AG09309 (cell line): ENCODE results near the gene CCNI.

Experiments
- DNase-seq: peaks from one replicate; pipeline ENCODE4 v3.0.0-alpha.2; 2010; ENCODE audit warnings: low read depth
- H3K4me3 ChIP-seq: 2 replicates; pipeline ENCODE4 v1.5.1; 2011; ENCODE audit warnings: mild to moderate bottlenecking, low read depth, low read length, moderate library complexity; ENCODE audit not compliant: control insufficient read depth
- CTCF ChIP-seq: IDR thresholded peaks from 2 replicates; pipeline ENCODE4 v1.5.1; 2011; ENCODE audit warnings: mild to moderate bottlenecking, low read depth, low read length, inconsistent platforms; ENCODE audit not compliant: insufficient read depth, control insufficient read depth; ENCODE audit errors: missing control alignments

Gene CCNI

GRCh38 chr4:77009511-77010115, 66.2 kb downstream of the CCNI start:
- TF ChIP-seq CTCF = no peak
- no peak for DNase-seq
- H3K4me3 ChIP-seq = no peak overlapping the region

GRCh38 chr4:77007358-77008230, 68.2 kb downstream of the CCNI start:
- no peak for TF ChIP-seq CTCF
- no peak overlapping the region for H3K4me3 ChIP-seq

DNA sequence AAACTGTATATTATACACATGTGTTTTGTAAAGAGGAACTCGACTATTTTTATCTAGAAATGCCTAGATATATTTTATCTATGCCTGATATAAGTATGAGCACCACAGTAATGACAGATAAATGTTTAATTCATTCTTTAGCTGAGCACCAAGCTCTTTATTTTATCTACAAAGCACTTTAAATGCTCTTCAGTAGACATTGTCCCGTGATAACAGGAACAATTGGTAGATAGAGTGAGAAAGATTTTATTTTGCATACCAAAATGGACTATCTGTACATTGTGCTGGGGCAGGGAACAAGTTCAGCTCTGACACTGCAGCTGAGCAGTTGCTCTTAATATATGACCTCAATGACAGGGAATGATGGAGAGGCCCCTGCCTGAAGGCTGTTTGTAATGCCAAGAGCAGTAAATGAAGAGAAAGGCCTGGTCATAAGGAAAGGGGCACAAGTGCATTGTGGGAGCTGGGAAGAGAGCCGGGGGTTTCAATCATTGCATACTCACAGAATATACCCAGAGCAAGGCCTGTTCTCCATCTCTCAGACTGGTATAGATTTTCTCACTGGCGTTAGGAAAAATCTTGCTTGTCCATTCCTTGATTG, 68.9 kb downstream of the CCNI start:
- no peak for TF ChIP-seq CTCF
- no peak overlapping the region for H3K4me3 ChIP-seq
- no peak for DNase-seq

More at GRCh38 chr4:77007358-77008230, 68.2 kb downstream of the CCNI start:
- no peak for DNase-seq

DNA sequence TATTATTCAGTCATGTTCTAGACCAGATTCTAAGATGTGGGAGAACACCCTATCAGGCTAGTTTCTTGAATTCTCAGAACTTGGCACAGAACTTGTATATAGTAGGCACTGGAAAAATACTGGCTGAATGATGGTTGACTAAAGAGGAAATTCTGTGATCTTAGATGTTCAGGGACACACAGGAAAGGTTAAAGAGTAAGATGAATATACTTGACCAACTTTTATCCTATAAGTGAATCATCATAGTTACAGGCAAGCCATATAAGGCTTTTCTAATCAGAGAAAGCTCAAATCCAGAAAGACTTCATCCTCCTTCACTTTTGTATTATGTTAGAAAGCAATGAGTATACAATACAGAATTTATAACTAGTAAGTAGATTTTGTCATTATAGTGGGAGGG, 72.4 kb downstream of the CCNI start:
- DNase-seq = no peak
- no peak overlapping the region for H3K4me3 ChIP-seq
- TF ChIP-seq CTCF = no peak

DNA sequence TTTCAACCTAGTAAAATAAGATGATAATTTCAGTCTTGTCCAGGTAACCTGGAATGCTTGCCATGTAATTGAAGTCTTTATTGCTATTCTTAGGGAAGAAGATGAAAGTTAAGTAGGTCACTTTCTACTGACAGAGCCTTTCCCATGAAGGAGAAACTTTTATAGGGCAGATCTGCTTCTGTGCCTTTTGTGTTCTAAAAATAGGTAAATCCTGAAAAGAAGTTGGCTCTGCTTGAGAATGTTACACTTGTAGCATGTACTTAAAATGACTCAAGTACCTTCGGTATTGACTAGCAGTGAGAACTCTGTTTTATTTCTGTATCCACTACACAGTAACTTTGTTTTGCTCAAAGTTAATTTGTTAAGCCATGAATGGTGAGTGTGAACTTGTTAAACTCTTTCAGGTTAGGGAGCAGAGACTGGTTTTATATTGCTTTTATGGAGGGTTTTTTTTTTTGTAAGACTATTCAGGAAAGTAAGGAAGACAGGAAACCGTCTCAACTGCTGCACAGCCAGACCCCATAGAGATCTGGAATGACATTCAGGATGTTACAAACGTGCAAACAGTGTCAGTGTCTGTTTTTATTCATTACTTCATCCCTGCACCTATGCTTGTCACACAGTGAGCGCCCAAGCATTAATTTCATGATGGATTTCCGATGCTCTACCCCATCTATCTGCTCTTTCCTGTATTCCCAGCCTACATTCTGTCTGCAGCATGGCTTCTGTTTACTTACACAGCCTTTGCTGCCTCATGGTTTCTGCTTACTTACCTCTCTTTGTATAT, 73.3 kb downstream of the CCNI start:
- DNase-seq = no peak
- TF ChIP-seq CTCF = no peak
- no peak overlapping the region for H3K4me3 ChIP-seq

GRCh38 chr4:77001907-77002306, 73.9 kb downstream of the CCNI start:
- no peak for DNase-seq

More at GRCh38 chr4:77001907-77002306, 73.9 kb downstream of the CCNI start:
- no peak for TF ChIP-seq CTCF
- no peak overlapping the region for H3K4me3 ChIP-seq
